ENCODE data around the gene UNC13A.
"Not testable (repeated sequence)": the region's sequence is repeated elsewhere in the genome, so short reads cannot be mapped to it uniquely, and the experiment has no call there.

The UNC13A gene

GRCh38 chr19:17599780-17600179 lies 88.4 kb downstream of the UNC13A start:
- TF ChIP-seq CTCF (conservative IDR thresholded peaks at IDR 0.05): no peak
- no peak overlapping the region for H3K27ac ChIP-seq

- no peak overlapping the region for H3K27ac ChIP-seq
- no peak for TF ChIP-seq CTCF (conservative IDR thresholded peaks at IDR 0.05)
Observed at GRCh38 chr19:17598953-17599352, 89.2 kb downstream of the UNC13A start.

- not testable (repeated sequence) for H3K27ac ChIP-seq
Observed at GRCh38 chr19:17598063-17598462, 90.1 kb downstream of the UNC13A start.

GRCh38 chr19:17594296-17594695 lies 93.9 kb downstream of the UNC13A start:
- not testable (repeated sequence) for H3K27ac ChIP-seq

GRCh38 chr19:17590866-17591265 lies 97.3 kb downstream of the UNC13A start:
- H3K27ac ChIP-seq: no peak overlapping the region
- no peak for TF ChIP-seq CTCF (conservative IDR thresholded peaks at IDR 0.05)

GRCh38 chr19:17585395-17585794 lies 102.8 kb downstream of the UNC13A start:
- not testable (repeated sequence) for H3K27ac ChIP-seq

- no peak for TF ChIP-seq CTCF (conservative IDR thresholded peaks at IDR 0.05)
- no peak overlapping the region for H3K27ac ChIP-seq
Observed at GRCh38 chr19:17584132-17584531, 104.0 kb downstream of the UNC13A start.

- TF ChIP-seq CTCF (conservative IDR thresholded peaks at IDR 0.05): no peak
- H3K27ac ChIP-seq: no peak overlapping the region
Observed at GRCh38 chr19:17582613-17583012, 105.5 kb downstream of the UNC13A start.

GRCh38 chr19:17581211-17581874 lies 106.8 kb downstream of the UNC13A start:
- H3K27ac ChIP-seq: no peak overlapping the region
- no peak for TF ChIP-seq CTCF (conservative IDR thresholded peaks at IDR 0.05)

Data from VCaP (cell line).